K562 (cell line): ENCODE results near the gene LRRIQ1. TPM values are rescaled to one million over a fixed set of nuclear protein-coding genes. Genes with fewer than 3 reads are reported as not detected.

ENCODE experiments used
- ATAC-seq: fragments of 200-7000 bp; cut with Tn5 transposase; 3 replicates; pipeline ENCODE4 v1.9.1; 2020; ENCODE audit warnings: moderate library complexity
- BruUV-seq: library from RNA; stranded (reverse); fragments of 400-500 nt; replicated peaks from 2 replicates; lab custom pipeline; 2021; lab: Mats Ljungman, UMichigan
- CTCF ChIA-PET: fragments of 300-600 bp; formaldehyde crosslinking; extraction: SDS; loops from one replicate; lab custom pipeline; 2021; ENCODE audit warnings: low intra/inter-chr PET ratio; lab: Yijun Ruan, JAX
- POLR2A ChIA-PET: fragments of 300-600, 350-650 bp; sonication (Branson Sonifier 250); formaldehyde crosslinking; extraction: SDS; loops from one replicate; lab custom pipeline; 2021; ENCODE audit warnings: antibody characterized with exemption, inconsistent platforms; lab: Yijun Ruan, JAX
- DNase-seq, 4 experiments: peaks; one replicate each; pipeline versions ENCODE4 v3.0.0 to v3.0.0-alpha.2; 2011 to 2018; ENCODE audit warnings: low spot score in 3 of 4, mixed read lengths in 3 of 4; ENCODE audit errors: extremely low read depth in 1 of 4
- FAIRE-seq: peaks from 2 replicates; lab custom pipeline; 2011; peaks lifted over from hg19 to GRCh38; lab: Jason Lieb, UNC
- H2AFZ ChIP-seq: 2 replicates; pipeline ENCODE4 v1.6.0; 2011; ENCODE audit warnings: low read depth, low read length, control low read depth, inconsistent platforms
- H3K27ac ChIP-seq: fragments of 200-600 bp; 3 replicates; pipeline ENCODE4 v1.8.0; 2011; ENCODE audit warnings: low read depth, mild to moderate bottlenecking, control low read depth, inconsistent platforms, low read length, moderate library complexity, mixed read lengths; ENCODE audit errors: extremely low read depth
- H3K27me3 ChIP-seq, 2 experiments: fragments of 300-600 bp in 1 of 2; 2 replicates in 1 of 2; 3 replicates in 1 of 2; pipeline versions ENCODE4 v1.6.0 to v1.8.0; 2011; ENCODE audit warnings: inconsistent platforms in 2 of 2, low read length in 2 of 2, mild to moderate bottlenecking in 1 of 2, mixed read lengths in 1 of 2, moderate library complexity in 1 of 2; ENCODE audit not compliant: control insufficient read depth in 2 of 2, insufficient read depth in 2 of 2
- H3K36me3 ChIP-seq: fragments of 300-600 bp; 3 replicates; pipeline ENCODE4 v1.8.0; 2011; ENCODE audit warnings: mild to moderate bottlenecking, low read length, inconsistent platforms; ENCODE audit not compliant: control insufficient read depth, insufficient read depth
- H3K4me1 ChIP-seq, 2 experiments: fragments of 200-600 bp in 1 of 2; replicated peaks in 1 of 2; 2 replicates in 1 of 2; 3 replicates in 1 of 2; pipeline versions ENCODE4 v1.5.1 to v1.8.0; 2011; ENCODE audit warnings: inconsistent platforms in 2 of 2, low read length in 2 of 2, mild to moderate bottlenecking in 1 of 2, mixed read lengths in 1 of 2, moderate library complexity in 1 of 2; ENCODE audit not compliant: control insufficient read depth in 2 of 2, insufficient read depth in 2 of 2
- H3K4me2 ChIP-seq: 2 replicates; pipeline ENCODE4 v1.6.1; 2011; ENCODE audit warnings: low read length, control low read depth, inconsistent platforms, mixed read lengths; ENCODE audit not compliant: insufficient read depth
- H3K4me3 ChIP-seq: fragments of 200-600 bp; sonication (generic), shearing (Covaris generic); 2 replicates; pipeline ENCODE4 v1.5.1; 2016; ENCODE audit warnings: control low read depth, inconsistent platforms
- H3K79me2 ChIP-seq: fragments of 200-600 bp; 3 replicates; pipeline ENCODE4 v1.8.0; 2011; ENCODE audit warnings: low read length, inconsistent platforms; ENCODE audit not compliant: control insufficient read depth, insufficient read depth
- H3K9ac ChIP-seq, 2 experiments: 2 replicates each; pipeline versions ENCODE4 v1.6.0 to v1.6.1; 2011; ENCODE audit warnings: low read depth in 2 of 2, low read length in 2 of 2, control low read depth in 1 of 2, inconsistent platforms in 1 of 2, mild to moderate bottlenecking in 1 of 2, mixed read lengths in 1 of 2; ENCODE audit not compliant: insufficient read depth in 1 of 2
- H3K9me1 ChIP-seq: one replicate; pipeline ENCODE4 v1.6.0; 2011; ENCODE audit warnings: inconsistent platforms, mild to moderate bottlenecking, low read length, moderate library complexity; ENCODE audit not compliant: control insufficient read depth, insufficient read depth
- H3K9me3 ChIP-seq: replicated peaks from 2 replicates; pipeline ENCODE4 v1.5.1; 2011; ENCODE audit warnings: low read depth, low read length, inconsistent platforms; ENCODE audit not compliant: control insufficient read depth, insufficient read depth
- H4K20me1 ChIP-seq: replicated peaks from 2 replicates; pipeline ENCODE4 v1.6.1; 2011; ENCODE audit warnings: low read length, inconsistent platforms, mixed read lengths; ENCODE audit not compliant: control insufficient read depth, insufficient read depth
- CBX5 ChIP-seq: IDR thresholded peaks from 2 replicates; pipeline ENCODE4 v1.6.1; 2014; ENCODE audit warnings: low read depth, borderline replicate concordance
- GTF3C2 ChIP-seq: IDR thresholded peaks from 3 replicates; pipeline ENCODE4 v1.6.1; 2011; ENCODE audit warnings: borderline replicate concordance, mild to moderate bottlenecking, moderate library complexity; ENCODE audit not compliant: insufficient read length; ENCODE audit errors: extremely low read depth
- MAFG ChIP-seq: fragments of 450-650 bp; conservative IDR thresholded peaks from 2 replicates; pipeline ENCODE4 v1.6.1; 2016; ENCODE audit warnings: missing genetic modification characterization, missing compliant biosample characterization
- NCOA6 ChIP-seq: fragments of 450-650 bp; IDR thresholded peaks from 2 replicates; pipeline ENCODE4 v1.6.1; 2017; ENCODE audit warnings: mild to moderate bottlenecking
- NEUROD1 ChIP-seq: fragments of 150-350 bp; IDR thresholded peaks from 2 replicates; pipeline ENCODE4 v1.6.1; 2014; ENCODE audit warnings: borderline replicate concordance, low read length, low read depth; ENCODE audit not compliant: partially characterized antibody
- RUNX1 ChIP-seq: sonication (generic); IDR thresholded peaks from 2 replicates; pipeline ENCODE4 v1.6.1; 2016; ENCODE audit warnings: antibody characterized with exemption, low read depth
- THRA ChIP-seq: fragments of 450-650 bp; IDR thresholded peaks from 2 replicates; pipeline ENCODE4 v1.6.1; 2017; ENCODE audit warnings: mild to moderate bottlenecking, moderate library complexity
- U2AF1 ChIP-seq: fragments of 200-400 bp; formaldehyde crosslinking; optimal IDR thresholded peaks from 2 replicates; pipeline ENCODE3; 2017; ENCODE audit warnings: mild to moderate bottlenecking, low read depth, low read length, moderate library complexity
- ZNF444 ChIP-seq: fragments of 250-450 bp; sonication (Bioruptor Pico); IDR thresholded peaks from 2 replicates; pipeline ENCODE4 v1.4.0; 2020; ENCODE audit warnings: mild to moderate bottlenecking, moderate library complexity
- ZNF707 ChIP-seq: fragments of 250-450 bp; sonication (Bioruptor Pico); conservative IDR thresholded peaks from 2 replicates; pipeline ENCODE4 v1.8.0; 2022; ENCODE audit warnings: inconsistent platforms, mild to moderate bottlenecking, moderate library complexity
- in situ Hi-C: fragments of 300-500 bp; cut with MboI; formaldehyde crosslinking; loops from 4 replicates; pipeline ENCODE4 v1.15.0; 2018; ENCODE audit warnings: inconsistent platforms, mixed read lengths
- intact Hi-C: fragments of 100-400 bp; cut with micrococcal nuclease; formaldehyde crosslinking; loops from 2 replicates; pipeline ENCODE4 v1.14.2; 2022
- polyA plus RNA-seq, 8 experiments: library from polyadenylated mRNA; depleted of rRNA in 4 of 8; stranded (reverse) in 5 of 8; unstranded in 3 of 8; fragments of >200 nt; fragmentation: Nextera tagmentation in 2 of 8; fragmentation: Illumina TruSeq in 1 of 8; extraction: Ambion mirVana in 2 of 8; extraction: Trizol in 1 of 8; gene quantifications; 2 replicates each; pipeline versions ENCODE4 v1.2.1 to v1.2.3, GENCODE V29; 2011 to 2014; ENCODE audit warnings: inconsistent platforms in 1 of 8, missing spikeins in 1 of 8
- total RNA-seq, 7 experiments: library from RNA; depleted of rRNA in 6 of 7; stranded (reverse); fragments of >200 nt in 6 of 7; fragmentation: Illumina TruSeq in 2 of 7; extraction: Trizol in 2 of 7; gene quantifications; 2 replicates each; pipeline versions ENCODE4 v1.2.1 to v1.2.3, GENCODE V29; 2011 to 2021; ENCODE audit warnings: low replicate concordance in 1 of 7

Gene LRRIQ1
- total and polyA plus RNA-seq, 9 of the 15 experiments (the other 6 are each of a cell fraction or from before 2014, with no cell fraction given) = not detected

- no peak for ATAC-seq
- Histone ChIP-seq H3K9me3 (no peaks in the 10 kb centered on the region), H3K9me1 (no peaks in the 10 kb centered on the region), H3K27me3 (no peaks in the 10 kb centered on the region), H3K4me1 (no peaks in the 10 kb centered on the region)
- intact Hi-C loops = no loop called here
- FAIRE-seq = no peak
- TF ChIP-seq ZNF707 (CRISPR knock-in tag) (no peak), RUNX1 (no peak), NCOA6 (no peak), CBX5 (no peak), MAFG (tag) (no peak), THRA (no peak), U2AF1 (no peak), NEUROD1 (no peak), ZNF444 (CRISPR knock-in tag) (no peak), GTF3C2 (no peak)
- TF ChIP-seq, all 486 proteins: peak for 0
- Histone ChIP-seq H3K9ac (no peak overlapping the region), H2AFZ (no peak overlapping the region), H4K20me1 (no peaks in the 10 kb centered on the region), H3K36me3 (no peaks in the 10 kb centered on the region), H3K79me2 (no peaks in the 10 kb centered on the region), H3K4me3 (no peak overlapping the region), H3K27ac (no peak overlapping the region), H3K4me2 (no peak overlapping the region)
- BruUV-seq = no TSS peak
- in situ Hi-C loops = no loop called here
- POLR2A ChIA-PET = no interaction called here
- DNase-seq = no peak
- CTCF ChIA-PET = no interaction called here
Observed at GRCh38 chr12:85017618-85018017, 18.5 kb upstream of the LRRIQ1 start.
